ENCODE data around the gene PGD. TPM values are rescaled to one million over a fixed set of nuclear protein-coding genes. Genes with fewer than 3 reads are reported as not detected.

Gene PGD
- polyA plus RNA-seq, 2 of the 4 experiments (the other 2 are of a cell fraction) = 700 to 1,758 TPM

DNA sequence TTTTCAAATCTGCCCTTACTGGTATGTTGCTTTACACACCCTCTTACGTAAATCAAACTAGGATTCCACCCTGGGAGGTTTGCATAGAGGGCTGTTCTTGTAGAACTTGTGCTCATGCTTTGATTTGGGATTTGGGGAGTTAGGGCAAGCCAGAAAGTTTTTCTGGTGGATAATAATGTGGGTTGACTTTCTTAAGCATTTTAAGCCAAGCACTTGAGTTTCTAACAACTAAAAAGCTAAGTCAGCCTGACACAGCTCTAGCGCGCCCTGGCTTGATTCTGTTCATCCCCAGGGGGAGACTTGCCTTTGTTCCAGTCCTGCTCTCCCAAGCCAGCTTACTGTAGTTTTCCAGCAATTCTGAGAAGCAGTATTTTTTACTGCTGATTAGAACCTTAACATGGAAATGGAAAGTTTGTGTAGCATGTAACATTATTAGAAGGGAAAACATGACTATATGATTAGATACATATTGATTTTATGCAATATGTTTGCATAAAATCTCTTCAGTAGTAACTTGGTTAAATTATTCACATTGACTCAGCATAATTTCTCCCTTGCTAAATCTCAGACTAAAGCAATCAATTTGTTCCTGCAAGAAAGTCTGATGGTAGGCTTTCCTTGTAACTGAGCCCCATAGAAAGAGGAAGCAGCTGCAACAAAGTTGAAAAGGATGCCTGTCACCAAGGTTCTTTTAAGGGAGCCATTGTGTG, 11.0 kb upstream of the PGD start:
- no peaks in the 10 kb centered on the region for H3K9me3 ChIP-seq
- ChIA-PET CTCF (interaction anchor here (0.7 to 4.7 kb wide), 11 partner anchors 10 to 49 kb away, joined by 3 to 34 read pairs (median 4); partner anchors contain the start of genes CENPS and PGD), POLR2A (interaction anchor here (0.6 to 4.7 kb wide), 8 partner anchors 10 to 43 kb away, joined by 3 to 107 read pairs (median 8); partner anchors contain the start of genes CENPS and PGD)
- ATAC-seq (peak; percentile 87 to 92), FAIRE-seq (no peak), DNase-seq (ENCODE audit: low read depth in 1 of 2, low spot score in 1 of 2) (peak; percentile 62 to 97)
- peaks cover 69% of the 10 kb centered on the region for H3K4me1 ChIP-seq
- peak overlapping the region; percentile 14; the same call in 2 of the 3 replicates for H3K4me3 ChIP-seq
- H3K27ac ChIP-seq = peak overlapping the region; percentile 99
- peak overlapping the region; percentile 86 for H3K4me2 ChIP-seq
- 0% methylated on average over 3 of the region's 3 CpGs for WGBS (ENCODE audit: missing lambda C conversion rate)
- TF ChIP-seq FOSL2 (IDR thresholded peaks at IDR 0.05) = 0 out of 2 replicates have a peak, but pooled peaks have one; percentile 22
- TF ChIP-seq FOSL2 (CRISPR knock-in tag; IDR thresholded peaks at IDR 0.05) = peak; percentile 81
- TF ChIP-seq HOXA7 (CRISPR knock-in tag; IDR thresholded peaks at IDR 0.05) = peak; percentile 87
- TF ChIP-seq, protein P1, sequence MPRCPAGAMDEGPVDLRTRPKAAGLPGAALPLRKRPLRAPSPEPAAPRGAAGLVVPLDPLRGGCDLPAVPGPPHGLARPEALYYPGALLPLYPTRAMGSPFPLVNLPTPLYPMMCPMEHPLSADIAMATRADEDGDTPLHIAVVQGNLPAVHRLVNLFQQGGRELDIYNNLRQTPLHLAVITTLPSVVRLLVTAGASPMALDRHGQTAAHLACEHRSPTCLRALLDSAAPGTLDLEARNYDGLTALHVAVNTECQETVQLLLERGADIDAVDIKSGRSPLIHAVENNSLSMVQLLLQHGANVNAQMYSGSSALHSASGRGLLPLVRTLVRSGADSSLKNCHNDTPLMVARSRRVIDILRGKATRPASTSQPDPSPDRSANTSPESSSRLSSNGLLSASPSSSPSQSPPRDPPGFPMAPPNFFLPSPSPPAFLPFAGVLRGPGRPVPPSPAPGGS (IDR thresholded peaks at IDR 0.05) = 0 out of 3 replicates have a peak, but pooled peaks have one; percentile 44
- no peak for TF ChIP-seq ZC3H11A (IDR thresholded peaks at IDR 0.05)
- TF ChIP-seq JUN (IDR thresholded peaks at IDR 0.05) = peak; percentile 32 to 76; a peak in 4 of 5 replicates
- TF ChIP-seq NFE2L2 (conservative IDR thresholded peaks at IDR 0.05; ENCODE audit: low read length) = peak; percentile 92
- TF ChIP-seq MAFK (IDR thresholded peaks at IDR 0.05; ENCODE audit: partially characterized antibody) = peak; percentile 99
- TF ChIP-seq FOSB (CRISPR knock-in tag; IDR thresholded peaks at IDR 0.05) = peak; percentile 84
- TF ChIP-seq, protein P2, sequence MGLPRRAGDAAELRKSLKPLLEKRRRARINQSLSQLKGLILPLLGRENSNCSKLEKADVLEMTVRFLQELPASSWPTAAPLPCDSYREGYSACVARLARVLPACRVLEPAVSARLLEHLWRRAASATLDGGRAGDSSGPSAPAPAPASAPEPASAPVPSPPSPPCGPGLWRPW (IDR thresholded peaks at IDR 0.05) = 0 out of 2 replicates have a peak, but pooled peaks have one; percentile 16
- TF ChIP-seq, protein P3, sequence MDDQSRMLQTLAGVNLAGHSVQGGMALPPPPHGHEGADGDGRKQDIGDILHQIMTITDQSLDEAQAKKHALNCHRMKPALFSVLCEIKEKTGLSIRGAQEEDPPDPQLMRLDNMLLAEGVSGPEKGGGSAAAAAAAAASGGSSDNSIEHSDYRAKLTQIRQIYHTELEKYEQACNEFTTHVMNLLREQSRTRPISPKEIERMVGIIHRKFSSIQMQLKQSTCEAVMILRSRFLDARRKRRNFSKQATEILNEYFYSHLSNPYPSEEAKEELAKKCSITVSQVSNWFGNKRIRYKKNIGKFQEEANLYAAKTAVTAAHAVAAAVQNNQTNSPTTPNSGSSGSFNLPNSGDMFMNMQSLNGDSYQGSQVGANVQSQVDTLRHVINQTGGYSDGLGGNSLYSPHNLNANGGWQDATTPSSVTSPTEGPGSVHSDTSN (IDR thresholded peaks at IDR 0.05) = 0 out of 2 replicates have a peak, but pooled peaks have one; percentile 39
- no peak for TF ChIP-seq TFCP2L1 (CRISPR knock-in tag; IDR thresholded peaks at IDR 0.05)
- TF ChIP-seq, protein P4, sequence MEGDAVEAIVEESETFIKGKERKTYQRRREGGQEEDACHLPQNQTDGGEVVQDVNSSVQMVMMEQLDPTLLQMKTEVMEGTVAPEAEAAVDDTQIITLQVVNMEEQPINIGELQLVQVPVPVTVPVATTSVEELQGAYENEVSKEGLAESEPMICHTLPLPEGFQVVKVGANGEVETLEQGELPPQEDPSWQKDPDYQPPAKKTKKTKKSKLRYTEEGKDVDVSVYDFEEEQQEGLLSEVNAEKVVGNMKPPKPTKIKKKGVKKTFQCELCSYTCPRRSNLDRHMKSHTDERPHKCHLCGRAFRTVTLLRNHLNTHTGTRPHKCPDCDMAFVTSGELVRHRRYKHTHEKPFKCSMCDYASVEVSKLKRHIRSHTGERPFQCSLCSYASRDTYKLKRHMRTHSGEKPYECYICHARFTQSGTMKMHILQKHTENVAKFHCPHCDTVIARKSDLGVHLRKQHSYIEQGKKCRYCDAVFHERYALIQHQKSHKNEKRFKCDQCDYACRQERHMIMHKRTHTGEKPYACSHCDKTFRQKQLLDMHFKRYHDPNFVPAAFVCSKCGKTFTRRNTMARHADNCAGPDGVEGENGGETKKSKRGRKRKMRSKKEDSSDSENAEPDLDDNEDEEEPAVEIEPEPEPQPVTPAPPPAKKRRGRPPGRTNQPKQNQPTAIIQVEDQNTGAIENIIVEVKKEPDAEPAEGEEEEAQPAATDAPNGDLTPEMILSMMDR (IDR thresholded peaks at IDR 0.05) = no peak
- TF ChIP-seq, protein P5, sequence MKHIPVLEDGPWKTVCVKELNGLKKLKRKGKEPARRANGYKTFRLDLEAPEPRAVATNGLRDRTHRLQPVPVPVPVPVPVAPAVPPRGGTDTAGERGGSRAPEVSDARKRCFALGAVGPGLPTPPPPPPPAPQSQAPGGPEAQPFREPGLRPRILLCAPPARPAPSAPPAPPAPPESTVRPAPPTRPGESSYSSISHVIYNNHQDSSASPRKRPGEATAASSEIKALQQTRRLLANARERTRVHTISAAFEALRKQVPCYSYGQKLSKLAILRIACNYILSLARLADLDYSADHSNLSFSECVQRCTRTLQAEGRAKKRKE (CRISPR knock-in tag; IDR thresholded peaks at IDR 0.05; ENCODE audit: low read depth) = peak; percentile 36; the same call in 1 of the 2 replicates
- TF ChIP-seq ZFP36 (IDR thresholded peaks at IDR 0.05; ENCODE audit: borderline replicate concordance, partially characterized antibody) = no peak
- TF ChIP-seq CHD2 (IDR thresholded peaks at IDR 0.05; ENCODE audit: low read length, partially characterized antibody) = no peak
- 0 out of 3 replicates have a peak, but pooled peaks have one; percentile 8 for TF ChIP-seq SMC3 (IDR thresholded peaks at IDR 0.05)
- TF ChIP-seq, protein P6, sequence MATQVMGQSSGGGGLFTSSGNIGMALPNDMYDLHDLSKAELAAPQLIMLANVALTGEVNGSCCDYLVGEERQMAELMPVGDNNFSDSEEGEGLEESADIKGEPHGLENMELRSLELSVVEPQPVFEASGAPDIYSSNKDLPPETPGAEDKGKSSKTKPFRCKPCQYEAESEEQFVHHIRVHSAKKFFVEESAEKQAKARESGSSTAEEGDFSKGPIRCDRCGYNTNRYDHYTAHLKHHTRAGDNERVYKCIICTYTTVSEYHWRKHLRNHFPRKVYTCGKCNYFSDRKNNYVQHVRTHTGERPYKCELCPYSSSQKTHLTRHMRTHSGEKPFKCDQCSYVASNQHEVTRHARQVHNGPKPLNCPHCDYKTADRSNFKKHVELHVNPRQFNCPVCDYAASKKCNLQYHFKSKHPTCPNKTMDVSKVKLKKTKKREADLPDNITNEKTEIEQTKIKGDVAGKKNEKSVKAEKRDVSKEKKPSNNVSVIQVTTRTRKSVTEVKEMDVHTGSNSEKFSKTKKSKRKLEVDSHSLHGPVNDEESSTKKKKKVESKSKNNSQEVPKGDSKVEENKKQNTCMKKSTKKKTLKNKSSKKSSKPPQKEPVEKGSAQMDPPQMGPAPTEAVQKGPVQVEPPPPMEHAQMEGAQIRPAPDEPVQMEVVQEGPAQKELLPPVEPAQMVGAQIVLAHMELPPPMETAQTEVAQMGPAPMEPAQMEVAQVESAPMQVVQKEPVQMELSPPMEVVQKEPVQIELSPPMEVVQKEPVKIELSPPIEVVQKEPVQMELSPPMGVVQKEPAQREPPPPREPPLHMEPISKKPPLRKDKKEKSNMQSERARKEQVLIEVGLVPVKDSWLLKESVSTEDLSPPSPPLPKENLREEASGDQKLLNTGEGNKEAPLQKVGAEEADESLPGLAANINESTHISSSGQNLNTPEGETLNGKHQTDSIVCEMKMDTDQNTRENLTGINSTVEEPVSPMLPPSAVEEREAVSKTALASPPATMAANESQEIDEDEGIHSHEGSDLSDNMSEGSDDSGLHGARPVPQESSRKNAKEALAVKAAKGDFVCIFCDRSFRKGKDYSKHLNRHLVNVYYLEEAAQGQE (IDR thresholded peaks at IDR 0.05) = no peak
- no peak for TF ChIP-seq RFX5 (IDR thresholded peaks at IDR 0.05)
- peak; percentile 67 to 92; a peak in 3 of 4 replicates for TF ChIP-seq CEBPB (IDR thresholded peaks at IDR 0.05)
- TF ChIP-seq BHLHE40 (IDR thresholded peaks at IDR 0.05; ENCODE audit: low read depth, low read length) = no peak
- TF ChIP-seq KDM1A (IDR thresholded peaks at IDR 0.05; ENCODE audit: low read depth) = no peak
- peak; percentile 74 for TF ChIP-seq GATA3 (IDR thresholded peaks at IDR 0.05; ENCODE audit: borderline replicate concordance)
- TF ChIP-seq, protein P7, sequence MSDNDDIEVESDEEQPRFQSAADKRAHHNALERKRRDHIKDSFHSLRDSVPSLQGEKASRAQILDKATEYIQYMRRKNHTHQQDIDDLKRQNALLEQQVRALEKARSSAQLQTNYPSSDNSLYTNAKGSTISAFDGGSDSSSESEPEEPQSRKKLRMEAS (IDR thresholded peaks at IDR 0.05) = 0 out of 2 replicates have a peak, but pooled peaks have one; percentile 11
- peak; percentile 75 to 88; a peak in 4 of 5 replicates for TF ChIP-seq EP300 (IDR thresholded peaks at IDR 0.05)
- TF ChIP-seq MAZ (IDR thresholded peaks at IDR 0.05; ENCODE audit: borderline replicate concordance, low read depth, low read length) = no peak
- TF ChIP-seq POLR2AphosphoS2 (conservative IDR thresholded peaks at IDR 0.05; ENCODE audit: low read length) = no peak
- no peak for TF ChIP-seq HOXB5 (CRISPR knock-in tag; IDR thresholded peaks at IDR 0.05)
- TF ChIP-seq, protein P8, sequence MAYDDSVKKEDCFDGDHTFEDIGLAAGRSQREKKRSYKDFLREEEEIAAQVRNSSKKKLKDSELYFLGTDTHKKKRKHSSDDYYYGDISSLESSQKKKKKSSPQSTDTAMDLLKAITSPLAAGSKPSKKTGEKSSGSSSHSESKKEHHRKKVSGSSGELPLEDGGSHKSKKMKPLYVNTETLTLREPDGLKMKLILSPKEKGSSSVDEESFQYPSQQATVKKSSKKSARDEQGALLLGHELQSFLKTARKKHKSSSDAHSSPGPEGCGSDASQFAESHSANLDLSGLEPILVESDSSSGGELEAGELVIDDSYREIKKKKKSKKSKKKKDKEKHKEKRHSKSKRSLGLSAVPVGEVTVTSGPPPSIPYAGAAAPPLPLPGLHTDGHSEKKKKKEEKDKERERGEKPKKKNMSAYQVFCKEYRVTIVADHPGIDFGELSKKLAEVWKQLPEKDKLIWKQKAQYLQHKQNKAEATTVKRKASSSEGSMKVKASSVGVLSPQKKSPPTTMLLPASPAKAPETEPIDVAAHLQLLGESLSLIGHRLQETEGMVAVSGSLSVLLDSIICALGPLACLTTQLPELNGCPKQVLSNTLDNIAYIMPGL (CRISPR knock-in tag; IDR thresholded peaks at IDR 0.05; ENCODE audit: borderline replicate concordance) = no peak

All from A549 (cell line).